CD4-positive, alpha-beta T cell treated with Interleukin-2 at 100 ng/mL for 4 hours (primary cell): ENCODE data around the gene SLC29A3.
"Not testable (repeated sequence)": the region's sequence is repeated elsewhere in the genome, so short reads cannot be mapped to it uniquely, and the experiment has no call there.

Source experiments
- DNase-seq: peaks from one replicate; pipeline ENCODE4 v3.0.0-alpha.2; 2020; ENCODE audit warnings: low spot score

The SLC29A3 gene

DNA sequence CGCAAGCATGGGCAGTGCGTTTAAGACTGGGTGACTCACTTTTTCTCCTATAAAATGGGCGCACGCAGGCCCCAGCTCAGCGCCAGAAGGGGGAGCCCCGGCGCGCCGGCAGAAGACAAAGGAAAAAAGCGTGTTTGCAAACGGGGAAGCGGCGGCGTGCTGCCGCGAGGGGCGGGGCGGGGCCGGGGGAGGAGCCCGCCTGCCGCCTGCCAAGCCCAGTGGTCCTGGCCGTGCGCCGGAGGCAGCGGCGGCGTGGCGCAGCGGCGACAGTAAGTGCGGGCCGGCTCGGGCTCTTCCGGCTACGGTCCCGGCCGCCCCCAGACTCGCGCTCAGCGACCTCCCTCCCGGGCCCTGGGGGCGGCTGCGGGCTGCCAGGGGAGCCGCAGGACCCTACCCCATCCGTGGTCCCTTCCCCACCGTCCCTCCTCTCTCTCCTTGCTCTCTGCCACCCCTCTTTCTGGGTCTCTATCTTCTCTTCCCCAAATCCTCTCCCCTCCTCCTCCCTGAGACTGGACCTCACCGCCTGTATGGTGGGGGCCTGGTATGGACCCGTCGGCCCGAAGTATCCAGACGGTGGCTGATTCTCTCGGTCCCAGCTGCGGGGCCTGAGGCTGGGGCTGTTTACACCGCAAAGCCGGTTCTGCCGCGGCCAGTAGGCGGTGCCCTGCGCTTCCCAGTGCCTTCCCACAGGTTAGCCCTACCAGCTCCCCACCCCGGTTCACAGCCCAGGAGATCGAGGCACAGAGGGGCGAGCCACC is at the start of gene SLC29A3:
Gene SLC29A3 (plus strand): TSS at position 218 of the 758 bp plus-strand sequence. CDS start 51 bp downstream, at position 269.
- peak; percentile 90 for DNase-seq

DNA sequence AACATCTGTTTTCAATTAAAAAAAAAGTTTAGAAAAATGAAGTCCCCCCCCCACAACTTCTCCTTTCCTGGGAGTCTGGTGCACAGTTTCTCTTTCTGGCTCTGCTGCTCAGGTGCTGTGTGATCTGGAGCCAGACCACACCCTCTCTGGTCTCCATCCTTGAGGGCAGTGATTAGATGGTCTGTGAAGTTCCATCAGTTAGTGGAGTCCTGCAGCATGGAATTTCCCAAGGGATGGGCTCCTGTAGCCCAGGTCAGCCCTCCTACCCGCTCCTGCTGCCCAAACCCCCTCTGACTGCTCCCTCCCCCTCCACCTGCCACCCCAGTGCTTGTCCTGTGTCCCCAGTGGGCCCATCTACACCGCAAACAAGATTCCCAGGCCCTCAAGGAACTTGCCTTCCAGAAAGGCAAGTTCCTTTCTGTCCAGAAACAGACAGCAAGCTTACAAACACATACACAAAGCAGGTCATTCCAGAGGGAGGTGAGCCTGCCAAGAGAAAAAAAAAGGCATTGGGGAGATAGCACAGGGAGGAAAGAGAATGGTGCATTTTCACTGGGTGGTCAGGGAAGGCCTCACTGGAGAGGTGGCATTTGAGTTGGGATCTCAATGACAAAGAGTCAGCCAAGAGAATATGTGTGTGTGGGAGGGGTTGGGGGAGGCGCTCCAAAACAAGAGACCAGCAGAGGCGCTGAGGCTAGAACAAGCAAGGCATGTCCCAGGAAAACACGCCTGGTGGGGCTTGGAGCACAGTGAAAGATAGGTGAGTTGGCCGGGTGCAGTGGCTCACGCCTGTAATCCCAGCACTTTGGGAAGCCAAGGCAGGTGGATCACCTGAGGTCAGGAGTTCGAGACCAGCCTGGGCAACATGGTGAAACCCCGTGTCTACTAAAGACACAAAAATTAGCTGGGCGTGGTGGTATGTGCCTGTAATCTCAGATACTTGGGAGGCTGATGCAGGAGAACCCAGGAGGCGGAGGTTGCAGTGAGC is 49.5 kb upstream of the SLC29A3 start:
- DNase-seq = no peak

GRCh38 chr10:71270301-71271220 is 48.5 kb upstream of the SLC29A3 start:
- DNase-seq = peak; percentile 10

- no peak for DNase-seq
Observed at GRCh38 chr10:71271662-71272055, 47.4 kb upstream of the SLC29A3 start.

GRCh38 chr10:71272056-71272771 is 46.8 kb upstream of the SLC29A3 start:
- no peak for DNase-seq

DNA sequence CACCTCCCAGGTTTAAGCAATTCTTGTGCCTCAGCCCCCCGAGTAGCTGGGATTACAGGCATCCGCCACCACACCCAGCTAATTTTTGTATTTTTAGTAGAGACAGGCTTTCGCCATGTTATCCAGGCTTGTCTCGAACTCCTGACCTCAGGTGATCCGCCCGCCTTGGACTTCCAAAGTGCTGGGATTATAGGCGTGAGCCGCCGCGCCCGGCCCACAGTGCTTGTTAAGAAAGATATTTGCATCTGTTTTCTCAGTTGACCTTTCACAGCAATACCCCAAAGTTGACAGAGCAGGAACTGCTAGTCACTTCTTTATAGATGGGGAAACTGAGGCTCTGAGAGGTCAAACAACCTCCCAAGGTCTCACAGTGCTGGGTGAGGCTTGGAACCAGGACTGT is 46.1 kb upstream of the SLC29A3 start:
- not testable (repeated sequence) for DNase-seq

DNA sequence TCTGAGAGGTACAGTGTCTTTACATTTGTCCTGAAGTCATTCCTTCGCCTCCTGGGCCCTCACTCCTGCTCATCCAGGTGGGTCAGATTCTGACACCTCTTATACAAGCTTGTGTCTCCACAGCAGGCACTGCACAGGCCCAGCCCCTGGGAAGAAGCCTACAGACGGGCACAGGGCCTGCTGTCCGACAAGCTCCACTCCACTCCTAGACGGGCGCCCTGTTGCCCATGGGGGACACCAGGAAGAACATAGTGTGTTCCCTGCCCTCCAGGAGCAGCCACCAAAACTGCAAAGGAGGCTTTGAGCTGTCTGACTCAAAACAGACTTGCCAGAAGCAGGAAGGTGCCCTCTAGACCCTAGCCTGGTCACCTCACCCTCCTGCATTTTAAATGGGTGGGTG is 45.6 kb upstream of the SLC29A3 start:
- DNase-seq = no peak

GRCh38 chr10:71274901-71275796 is 43.9 kb upstream of the SLC29A3 start:
- no peak for DNase-seq

DNA sequence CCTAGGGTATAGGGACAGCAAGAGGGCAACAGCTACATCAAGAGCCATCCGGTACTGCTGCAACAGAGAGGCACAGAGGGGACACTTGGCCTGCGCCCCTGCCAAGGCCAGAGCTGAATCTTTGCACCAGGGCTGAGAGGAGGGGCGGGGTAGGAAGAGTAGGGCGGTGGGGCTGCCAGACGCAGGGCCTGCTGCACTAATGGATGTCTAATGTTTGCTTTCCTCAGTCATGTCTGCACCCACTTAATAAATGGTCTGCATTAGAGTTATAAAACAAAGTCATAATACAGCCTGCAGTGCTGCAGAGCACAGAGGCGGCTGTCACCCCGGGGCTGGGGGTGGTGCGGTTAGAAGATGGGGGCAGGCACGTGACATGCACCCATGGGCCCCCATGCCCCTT is 42.2 kb upstream of the SLC29A3 start:
- DNase-seq = no peak

GRCh38 chr10:71277914-71278665 is 41.0 kb upstream of the SLC29A3 start:
- no peak for DNase-seq

- no peak for DNase-seq
Observed at GRCh38 chr10:71278691-71279588, 40.1 kb upstream of the SLC29A3 start.

- DNase-seq = no peak
Observed at GRCh38 chr10:71279590-71280170, 39.4 kb upstream of the SLC29A3 start.

DNA sequence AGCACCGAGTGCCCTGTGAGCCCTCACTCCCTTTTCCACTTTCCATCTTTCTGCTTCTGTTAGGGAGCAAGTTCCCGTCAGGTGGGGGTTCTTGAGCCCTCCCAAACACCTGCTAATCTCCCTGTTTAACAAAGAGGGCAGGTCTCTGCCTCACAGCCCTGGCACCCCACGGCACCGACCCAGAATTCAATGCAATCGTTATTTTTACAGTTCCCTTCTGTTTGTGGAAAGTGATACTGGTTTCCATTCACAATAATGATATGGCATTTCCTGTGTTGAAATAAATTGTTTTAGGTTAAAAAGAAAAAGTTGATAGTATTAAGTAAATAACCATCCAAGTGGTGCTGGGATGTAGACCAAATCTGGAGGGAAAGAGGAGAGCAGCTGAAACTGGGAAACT is 38.8 kb upstream of the SLC29A3 start:
- no peak for DNase-seq

DNA sequence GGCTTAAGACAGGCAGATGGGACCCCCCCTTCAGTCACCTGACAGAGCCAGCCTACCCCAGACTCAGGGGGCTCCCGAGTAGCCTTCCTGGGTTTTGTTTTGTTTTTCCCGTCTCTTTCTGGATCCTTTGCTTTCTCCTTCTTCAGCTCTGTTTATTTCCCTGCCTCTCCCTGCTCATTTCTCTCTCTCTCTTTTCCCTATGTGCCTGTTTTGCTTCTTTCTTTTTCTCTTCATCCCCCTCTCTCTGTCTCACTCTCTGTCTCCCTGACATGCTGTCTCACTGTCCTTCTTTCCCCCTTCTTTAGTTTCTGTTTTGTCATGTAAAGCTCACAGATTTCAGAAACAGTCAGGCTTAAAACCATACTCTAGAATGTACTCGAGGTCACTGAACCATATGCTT is 38.2 kb upstream of the SLC29A3 start:
- no peak for DNase-seq

- DNase-seq = no peak
Observed at GRCh38 chr10:71281646-71282322, 37.3 kb upstream of the SLC29A3 start.

DNA sequence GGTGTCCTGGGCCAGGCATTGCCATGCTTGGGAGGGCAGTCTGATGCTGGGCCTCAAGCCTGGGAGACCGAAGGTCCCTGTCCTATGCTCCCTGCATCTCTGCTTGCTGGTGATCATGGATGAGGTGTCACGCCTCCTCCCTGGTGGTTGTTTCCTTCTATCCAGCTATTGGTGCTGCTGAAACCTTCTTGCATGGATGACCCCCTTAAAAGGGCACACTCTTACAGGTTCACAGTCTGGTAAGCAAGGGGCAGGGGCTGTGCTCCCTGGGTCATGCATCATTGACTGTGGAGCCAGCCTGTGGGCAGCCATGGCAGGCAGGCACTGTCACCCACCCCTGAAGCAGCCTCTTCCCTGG is 36.8 kb upstream of the SLC29A3 start:
- no peak for DNase-seq

- no peak for DNase-seq
Observed at GRCh38 chr10:71283410-71283809, 35.6 kb upstream of the SLC29A3 start.

GRCh38 chr10:71283876-71284275 is 35.2 kb upstream of the SLC29A3 start:
- no peak for DNase-seq
